T-helper 22 cell (primary cell): ENCODE results near the gene ZSCAN10.
A peak's percentile ranks its signal among the peaks of the same experiment; 100 is the strongest.

ENCODE experiments used
- DNase-seq: peaks from one replicate; pipeline ENCODE4 v3.0.0-alpha.2; 2020; ENCODE audit warnings: low read depth

Gene ZSCAN10

GRCh38 chr16:3134338-3135125 is 35.4 kb upstream of the ZSCAN10 start, which contains the start of gene ZNF213:
TSS of gene ZNF213 (plus strand) at chr16:3135029. CDS start at chr16:3137281, 2,252 bp downstream.
- peak; percentile 93 for DNase-seq

DNA sequence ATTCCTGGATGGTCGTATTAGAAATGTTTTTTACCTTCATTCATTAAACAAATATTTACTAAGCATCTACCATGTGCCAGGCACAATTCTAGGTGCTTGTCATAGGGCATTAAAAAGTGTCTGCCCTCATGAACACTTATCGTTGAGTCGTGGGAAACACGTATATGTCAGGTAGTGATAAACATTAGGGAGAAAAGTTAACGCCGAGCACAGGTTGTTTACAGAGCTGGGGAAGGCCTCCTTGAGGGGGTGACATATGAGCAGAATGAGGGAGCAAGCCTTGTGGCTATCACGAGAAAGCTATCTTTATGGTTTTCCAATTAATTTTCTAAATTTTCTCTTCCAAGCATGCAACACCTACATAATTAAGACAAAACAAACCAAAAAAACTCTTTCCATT is 34.8 kb upstream of the ZSCAN10 start:
- no peak for DNase-seq

- no peak for DNase-seq
Measured at GRCh38 chr16:3131755-3132377, 32.8 kb upstream of the ZSCAN10 start.

DNA sequence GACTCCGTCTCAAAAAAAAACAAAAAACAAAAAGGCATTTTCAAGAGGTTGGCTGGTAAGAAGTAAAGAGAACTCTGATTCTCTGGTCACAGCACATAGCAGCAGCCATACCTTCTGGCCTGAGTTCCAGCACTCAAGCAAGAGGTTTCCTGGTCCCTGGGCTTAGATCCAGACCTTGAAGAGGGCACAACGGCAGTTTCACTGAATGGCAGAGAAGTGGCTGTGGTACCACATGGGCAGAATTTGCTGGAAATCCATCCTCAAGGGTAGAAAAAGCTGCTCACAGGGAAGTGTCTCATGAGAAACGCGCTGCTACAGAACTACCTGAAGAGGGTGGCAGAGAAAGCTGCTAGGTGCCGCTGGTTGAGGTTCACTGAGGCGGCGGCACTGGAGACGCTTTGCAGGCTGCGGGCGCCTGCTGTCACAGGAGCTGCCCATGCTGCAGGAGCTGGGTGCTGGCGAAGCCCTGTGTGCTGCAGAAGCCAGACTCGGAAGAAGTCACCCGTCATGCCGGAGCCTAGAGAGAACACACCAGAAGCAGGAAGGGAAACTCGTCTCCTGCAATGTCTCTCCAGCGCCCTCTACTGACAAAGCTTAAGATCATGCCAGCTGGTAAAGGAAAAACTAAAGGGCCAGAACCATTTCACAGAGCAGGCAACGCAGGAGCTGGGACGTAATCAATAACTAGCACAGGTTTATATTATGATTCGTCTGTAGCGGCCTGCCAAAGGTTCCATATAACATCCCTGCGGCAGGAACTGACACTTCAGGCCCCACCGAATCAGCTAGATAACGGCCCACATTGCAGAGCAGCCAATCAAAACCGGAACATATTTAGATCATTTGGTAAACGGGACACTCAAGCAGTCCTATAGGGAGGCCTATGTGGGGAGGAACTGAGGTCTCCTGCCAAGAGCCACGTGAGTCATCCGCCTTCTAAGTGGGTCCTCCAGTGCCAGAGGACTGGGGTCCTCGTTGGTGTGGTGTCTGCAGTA is 30.3 kb upstream of the ZSCAN10 start:
- DNase-seq: peak; percentile 74

- DNase-seq: no peak
Measured at GRCh38 chr16:3127745-3128144, 28.7 kb upstream of the ZSCAN10 start.

DNA sequence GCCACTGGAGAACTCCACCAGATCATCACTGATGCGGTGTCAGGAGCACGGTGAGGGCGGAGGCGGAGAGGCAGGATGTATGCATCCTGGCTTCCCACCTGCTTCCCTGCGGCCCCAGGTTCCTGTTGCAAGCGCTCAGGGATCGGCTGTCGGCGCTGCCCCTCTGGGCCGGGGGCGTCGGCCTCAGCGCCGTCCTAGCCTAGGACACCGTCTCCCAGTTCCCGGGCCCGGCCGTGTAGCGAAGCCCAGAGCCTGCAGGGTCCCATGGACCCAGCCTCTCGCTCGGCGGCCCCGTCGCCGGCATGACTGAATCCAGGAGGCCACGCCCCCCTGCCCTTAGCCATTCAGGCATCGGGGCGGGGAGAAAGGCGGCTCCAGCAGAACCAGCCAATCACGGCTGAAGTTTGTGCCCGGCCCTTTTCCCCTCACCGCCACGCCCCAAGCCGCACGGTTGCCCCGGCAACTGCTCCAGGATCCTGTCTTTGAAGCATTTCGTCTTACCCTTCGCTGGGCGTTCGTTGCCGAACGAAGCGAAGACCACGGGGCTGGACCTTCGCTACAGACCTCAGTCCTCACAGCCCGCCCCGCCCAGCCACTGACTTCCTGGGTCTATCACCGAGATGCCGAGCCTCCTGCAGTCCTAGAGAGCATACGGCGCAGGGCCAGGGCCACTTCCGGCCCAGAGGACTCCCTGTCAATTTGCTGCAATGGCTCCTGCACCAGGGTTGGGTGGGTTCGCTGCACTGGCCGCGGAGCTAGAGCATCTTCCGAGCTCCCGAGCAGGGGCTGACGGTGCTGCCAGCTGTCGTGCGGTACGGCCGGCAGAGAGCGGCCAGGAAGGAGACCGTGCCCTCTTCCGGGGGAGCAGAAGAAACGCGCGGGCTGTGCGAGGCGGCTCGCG is 25.1 kb upstream of the ZSCAN10 start:
- DNase-seq: peak; percentile 94

DNA sequence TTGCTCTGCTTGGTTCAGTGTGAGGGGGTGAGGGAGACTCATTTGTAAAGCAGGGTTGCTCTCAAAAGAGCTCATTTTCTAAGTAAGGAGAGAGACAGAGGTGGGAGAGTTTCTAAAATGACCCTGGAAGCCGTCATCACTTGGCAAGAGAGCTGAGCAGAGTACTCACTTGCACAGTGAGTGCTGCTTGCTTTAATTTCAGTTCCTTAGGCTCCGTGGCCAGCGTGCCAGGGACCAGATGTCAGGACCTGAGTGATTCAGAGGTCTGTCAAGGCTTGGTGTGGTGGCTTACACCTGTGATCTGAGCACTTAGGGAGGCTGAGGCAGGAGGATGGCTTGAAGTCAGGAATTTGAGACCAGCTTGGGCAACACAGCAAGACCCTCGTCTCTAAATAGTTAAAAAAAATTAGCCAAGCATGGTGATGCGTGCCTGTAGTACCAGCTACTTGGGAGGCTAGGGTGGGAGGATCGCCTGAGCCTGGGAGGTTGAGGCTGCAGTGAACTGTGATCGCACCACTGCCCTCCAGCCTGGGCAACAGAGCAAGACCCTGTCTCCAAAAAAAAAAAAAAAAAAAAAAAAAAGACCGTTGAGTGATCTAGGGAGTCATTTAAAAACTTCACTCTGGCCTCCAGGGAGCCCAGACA is 24.0 kb upstream of the ZSCAN10 start:
- DNase-seq: no peak

DNA sequence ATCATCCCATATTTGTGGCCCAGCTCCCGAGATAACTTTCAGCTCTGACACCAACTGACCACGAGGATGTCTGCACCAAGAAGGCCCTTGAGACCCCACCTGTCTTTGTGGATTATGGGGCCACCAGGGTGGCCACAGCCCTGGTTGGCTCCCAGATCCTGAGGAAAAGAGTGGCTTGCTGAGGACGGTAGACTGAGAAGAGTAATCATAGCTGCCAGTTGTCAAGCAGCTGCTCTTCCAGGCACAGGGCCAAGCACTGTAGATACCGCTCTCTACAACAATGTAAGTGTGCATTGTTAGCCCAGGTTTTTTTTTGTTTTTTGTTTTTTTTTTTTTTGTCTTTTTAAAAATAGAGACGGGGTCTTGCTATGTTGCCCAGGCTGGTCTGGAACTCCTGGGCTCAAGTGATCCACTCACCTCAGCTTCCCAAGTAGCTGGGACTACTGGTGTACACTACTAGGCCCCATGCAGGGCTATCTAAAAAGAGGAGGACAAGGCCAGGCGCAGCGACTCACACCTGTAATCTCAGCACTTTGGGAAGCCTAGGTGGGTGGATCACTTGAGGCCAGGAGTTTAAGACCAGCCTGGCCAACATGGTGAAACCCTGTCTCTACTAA is 22.9 kb upstream of the ZSCAN10 start:
- no peak for DNase-seq

- no peak for DNase-seq
Measured at GRCh38 chr16:3120435-3120834, 21.3 kb upstream of the ZSCAN10 start.

GRCh38 chr16:3119701-3120408 is 20.8 kb upstream of the ZSCAN10 start:
- DNase-seq: no peak

GRCh38 chr16:3119286-3119685 is 20.2 kb upstream of the ZSCAN10 start:
- no peak for DNase-seq

DNA sequence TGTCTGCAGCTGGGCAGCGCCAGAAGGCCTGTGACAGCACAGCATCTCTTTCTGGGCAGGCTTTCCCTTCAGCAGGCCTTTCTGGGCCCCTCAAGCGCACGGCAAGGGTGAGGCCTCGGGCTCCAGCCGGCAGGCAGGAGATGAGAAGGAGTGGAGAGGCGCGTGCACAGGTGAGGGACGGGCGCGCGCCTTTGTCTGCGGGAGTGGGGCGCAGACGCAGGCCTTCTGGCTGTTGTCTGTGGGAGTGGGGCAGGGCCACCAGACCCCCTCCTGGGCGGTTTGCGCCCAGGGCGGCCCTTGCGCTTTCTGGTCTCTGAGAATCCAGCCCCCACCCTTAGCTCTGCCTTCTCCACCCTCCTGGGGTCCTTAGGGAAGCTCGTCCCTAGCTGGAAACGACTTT is 19.8 kb upstream of the ZSCAN10 start:
- DNase-seq: no peak

DNA sequence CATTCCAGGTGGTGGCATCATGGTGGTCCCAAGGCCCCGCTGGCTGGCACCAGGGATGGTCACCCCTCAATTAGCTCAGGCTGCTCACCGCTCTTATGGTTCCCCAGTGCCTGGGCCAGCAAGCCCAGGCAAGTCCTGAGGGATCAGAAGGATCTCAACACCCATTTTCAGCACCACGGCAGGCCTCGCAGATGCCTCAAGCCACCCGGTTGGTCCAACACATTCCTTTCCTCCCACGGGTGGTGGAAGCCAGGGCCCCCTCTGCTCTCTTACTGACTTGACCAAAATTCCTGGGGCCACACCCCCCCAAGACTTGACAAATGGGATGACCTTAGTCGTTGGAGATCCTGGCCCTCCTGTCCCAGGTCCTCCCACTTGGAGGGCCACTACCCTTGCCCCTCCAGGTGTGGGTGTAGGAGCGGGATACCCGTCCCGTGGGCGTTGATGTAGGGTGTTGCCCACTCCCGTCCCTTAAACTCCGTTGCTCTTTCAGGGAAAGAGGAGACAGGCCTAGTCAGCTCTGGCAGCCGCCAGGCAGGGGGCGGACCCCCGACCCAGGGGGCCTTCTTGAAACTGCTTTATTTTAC is 19.2 kb upstream of the ZSCAN10 start:
- no peak for DNase-seq

GRCh38 chr16:3115561-3115960 is 16.5 kb upstream of the ZSCAN10 start:
- DNase-seq: no peak

DNA sequence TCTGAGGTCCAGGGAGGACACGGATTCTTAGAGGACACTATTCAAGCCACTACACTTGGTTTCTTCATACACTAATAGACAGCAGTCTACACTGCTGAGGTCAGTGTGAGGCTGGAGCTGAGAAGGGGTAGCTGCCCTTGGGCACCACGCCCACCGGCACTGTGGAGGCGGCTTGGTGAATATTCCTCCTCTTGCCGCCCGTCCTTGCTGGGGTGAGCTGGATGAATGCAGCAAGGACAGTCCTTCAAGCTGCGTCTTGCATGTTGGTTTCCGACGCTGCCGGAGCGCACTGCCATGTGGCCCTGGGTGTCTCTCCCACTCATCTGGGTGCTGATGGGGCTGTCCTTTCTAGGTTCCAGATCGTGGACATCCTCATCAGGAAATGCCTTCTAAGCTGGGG is 15.9 kb upstream of the ZSCAN10 start:
- no peak for DNase-seq

GRCh38 chr16:3113765-3114479 is 14.8 kb upstream of the ZSCAN10 start:
- DNase-seq: no peak

- DNase-seq: no peak
Measured at GRCh38 chr16:3112881-3113574, 13.9 kb upstream of the ZSCAN10 start.
